Measurements from ENCODE around the gene UBTF. TPM values are rescaled to one million over a fixed set of nuclear protein-coding genes. Genes with fewer than 3 reads are reported as not detected.
A peak's percentile ranks its signal among the peaks of the same experiment; 100 is the strongest.

UBTF gene
- polyA plus RNA-seq, 3 donors: 6.0 to 13.1 (median 12.5) TPM

- Mint-ChIP-seq H3K9me3 (no peaks in the 10 kb centered on the region), H3K27ac (no peak overlapping the region), H3K36me3 (no peaks in the 10 kb centered on the region), H3K4me1 (peaks cover 10% of the 10 kb centered on the region), H3K4me3 (no peak overlapping the region), H3K27me3 (ENCODE audit: low read depth in 3 of 3) (peaks cover 5 to 15% (median 9%) of the 10 kb centered on the region in 3 donors)
- Histone ChIP-seq H3K9ac (ENCODE audit: insufficient read depth, low read length, poor library complexity, severe bottlenecking) (no peak overlapping the region), H3K4me1 (ENCODE audit: control insufficient read depth in 1 of 2, insufficient read depth in 2 of 2, low read length in 2 of 2) (peaks cover 10 to 13% of the 10 kb centered on the region in 2 donors), H3K27ac (ENCODE audit: low read depth in 1 of 2, low read length in 2 of 2) (no peak overlapping the region), H2AFZ (ENCODE audit: insufficient read depth, low read depth, low read length, poor library complexity, severe bottlenecking) (no peak overlapping the region), H3K9me3 (replicated peaks in 1 of 2; ENCODE audit: control insufficient read depth in 1 of 2, insufficient read depth in 1 of 2, low read length in 2 of 2) (no peaks in the 10 kb centered on the region), H4K20me1 (ENCODE audit: insufficient read depth, low read length) (no peaks in the 10 kb centered on the region), H3K79me2 (ENCODE audit: insufficient read depth, low read length) (peaks cover 19% of the 10 kb centered on the region), H3K4me3 (replicated peaks in 1 of 3; ENCODE audit: low read depth in 2 of 3, low read length in 3 of 3) (no peak overlapping the region), H3K36me3 (replicated peaks in 1 of 2; ENCODE audit: control insufficient read depth in 1 of 2, insufficient read depth in 2 of 2, low read length in 2 of 2) (no peaks in the 10 kb centered on the region), H3K27me3 (ENCODE audit: control insufficient read depth in 2 of 2, insufficient read depth in 2 of 2, low read length in 2 of 2) (no peaks in the 10 kb centered on the region), H3K4me2 (replicated peaks; ENCODE audit: extremely low read depth, low read length, poor library complexity, severe bottlenecking) (no peak overlapping the region)
- no peak for TF ChIP-seq CTCF (IDR thresholded peaks at IDR 0.05)
- WGBS (ENCODE audit: insufficient coverage): 87% methylated on average over 4 of the region's 7 CpGs
- no peak for DNase-seq
- intact Hi-C loops (cut with micrococcal nuclease): no loop called here
These were observed 4.1 kb upstream of the UBTF start for GRCh38 chr17:44223541-44224071.

- whole genome bisulfite sequencing (ENCODE audit: insufficient coverage): under 1% methylated on average over 34 of the region's 36 CpGs
- Histone ChIP-seq H3K4me3 (replicated peaks in 1 of 3; ENCODE audit: low read depth in 2 of 3, low read length in 3 of 3) (peak overlapping the region; percentile 90 to 95 (median 92)), H3K4me2 (replicated peaks; ENCODE audit: extremely low read depth, low read length, poor library complexity, severe bottlenecking) (peak overlapping the region; percentile 100), H3K9ac (ENCODE audit: insufficient read depth, low read length, poor library complexity, severe bottlenecking) (peak overlapping the region; percentile 82), H4K20me1 (ENCODE audit: insufficient read depth, low read length) (peaks cover 10% of the 10 kb centered on the region), H3K36me3 (replicated peaks in 1 of 2; ENCODE audit: control insufficient read depth in 1 of 2, insufficient read depth in 2 of 2, low read length in 2 of 2) (no peaks in the 10 kb centered on the region), H3K4me1 (ENCODE audit: control insufficient read depth in 1 of 2, insufficient read depth in 2 of 2, low read length in 2 of 2) (peaks cover 20 to 25% of the 10 kb centered on the region in 2 donors), H3K9me3 (replicated peaks in 1 of 2; ENCODE audit: control insufficient read depth in 1 of 2, insufficient read depth in 1 of 2, low read length in 2 of 2) (no peaks in the 10 kb centered on the region), H3K27me3 (ENCODE audit: control insufficient read depth in 2 of 2, insufficient read depth in 2 of 2, low read length in 2 of 2) (no peaks in the 10 kb centered on the region), H3K27ac (ENCODE audit: low read depth in 1 of 2, low read length in 2 of 2) (peak overlapping the region; percentile 83 to 87), H3K79me2 (ENCODE audit: insufficient read depth, low read length) (peaks cover 32% of the 10 kb centered on the region), H2AFZ (ENCODE audit: insufficient read depth, low read depth, low read length, poor library complexity, severe bottlenecking) (peak overlapping the region; percentile 85)
- Mint-ChIP-seq H3K4me1 (peaks cover 20% of the 10 kb centered on the region), H3K27ac (peak overlapping the region; percentile 89 to 96 (median 94)), H3K36me3 (peaks cover 0 to 3% of the 10 kb centered on the region in 2 donors), H3K27me3 (ENCODE audit: low read depth in 3 of 3) (peaks cover 5 to 15% (median 9%) of the 10 kb centered on the region in 3 donors), H3K9me3 (peaks cover 0 to 2% (median 0%) of the 10 kb centered on the region in 7 donors), H3K4me3 (peak overlapping the region; percentile 95 to 97)
- intact Hi-C loops (cut with micrococcal nuclease): no loop called here
- DNase-seq: peak; percentile 37 to 58 (median 56)
- TF ChIP-seq CTCF (IDR thresholded peaks at IDR 0.05): peak; percentile 17
These were observed 2.8 kb upstream of the UBTF start for GRCh38 chr17:44222112-44222869.
